Vagina (tissue), 2 donors: Measurements from ENCODE around the gene C1QTNF5.

Source experiments
- POLR2A ChIP-seq, 2 donors: fragments of 450-650 bp; IDR thresholded peaks; one replicate each; pipeline ENCODE4 v1.6.1; 2017; ENCODE audit warnings: antibody characterized with exemption in 2 of 2, mild to moderate bottlenecking in 2 of 2, moderate library complexity in 2 of 2
- POLR2AphosphoS5 ChIP-seq, 2 donors: sonication (generic); formaldehyde crosslinking; IDR thresholded peaks; one replicate each; pipeline ENCODE4 v1.9.0; 2017; ENCODE audit warnings: antibody characterized with exemption in 2 of 2, mild to moderate bottlenecking in 2 of 2, low read depth in 1 of 2; ENCODE audit not compliant: insufficient read depth in 1 of 2
- TF ChIP-seq, protein P1 (sequence below), 3 experiments: fragments of 450-650 bp in 2 of 3; fragments of 200-600 bp in 1 of 3; sonication (generic) in 1 of 3; IDR thresholded peaks; one replicate each; pipeline ENCODE4 v1.5.1; 2017 to 2019; ENCODE audit warnings: antibody characterized with exemption in 3 of 3, mild to moderate bottlenecking in 2 of 3, moderate library complexity in 2 of 3

DNA sequence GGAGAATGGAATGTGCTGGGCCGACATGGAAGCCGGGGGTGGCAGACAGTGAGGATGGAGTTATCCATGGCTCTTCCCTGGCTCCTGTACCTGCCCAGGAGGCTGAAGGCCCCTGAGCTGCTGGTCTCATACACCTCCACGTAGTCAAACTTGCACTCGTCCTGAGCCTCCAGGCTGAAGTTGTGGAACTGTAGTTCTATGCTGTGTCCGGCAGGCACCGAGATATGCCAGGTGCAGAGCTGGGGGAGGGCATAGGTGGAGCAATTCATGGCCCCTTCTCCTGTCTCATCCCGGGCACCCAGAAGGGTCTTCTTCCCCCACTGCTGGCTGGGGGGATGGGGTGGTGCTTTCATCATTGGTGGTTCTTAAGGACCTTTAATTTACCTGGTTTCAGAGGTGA, 3.0 kb upstream of the C1QTNF5 start:
- no peak for TF ChIP-seq POLR2A (IDR thresholded peaks at IDR 0.05)
- TF ChIP-seq, protein P1, sequence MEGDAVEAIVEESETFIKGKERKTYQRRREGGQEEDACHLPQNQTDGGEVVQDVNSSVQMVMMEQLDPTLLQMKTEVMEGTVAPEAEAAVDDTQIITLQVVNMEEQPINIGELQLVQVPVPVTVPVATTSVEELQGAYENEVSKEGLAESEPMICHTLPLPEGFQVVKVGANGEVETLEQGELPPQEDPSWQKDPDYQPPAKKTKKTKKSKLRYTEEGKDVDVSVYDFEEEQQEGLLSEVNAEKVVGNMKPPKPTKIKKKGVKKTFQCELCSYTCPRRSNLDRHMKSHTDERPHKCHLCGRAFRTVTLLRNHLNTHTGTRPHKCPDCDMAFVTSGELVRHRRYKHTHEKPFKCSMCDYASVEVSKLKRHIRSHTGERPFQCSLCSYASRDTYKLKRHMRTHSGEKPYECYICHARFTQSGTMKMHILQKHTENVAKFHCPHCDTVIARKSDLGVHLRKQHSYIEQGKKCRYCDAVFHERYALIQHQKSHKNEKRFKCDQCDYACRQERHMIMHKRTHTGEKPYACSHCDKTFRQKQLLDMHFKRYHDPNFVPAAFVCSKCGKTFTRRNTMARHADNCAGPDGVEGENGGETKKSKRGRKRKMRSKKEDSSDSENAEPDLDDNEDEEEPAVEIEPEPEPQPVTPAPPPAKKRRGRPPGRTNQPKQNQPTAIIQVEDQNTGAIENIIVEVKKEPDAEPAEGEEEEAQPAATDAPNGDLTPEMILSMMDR (IDR thresholded peaks at IDR 0.05) = no peak
- TF ChIP-seq POLR2AphosphoS5 (IDR thresholded peaks at IDR 0.05; ENCODE audit: insufficient read depth in 1 of 2, low read depth in 1 of 2) = no peak
